Astrocyte of the spinal cord (primary cell): Measurements from ENCODE around the gene TIAL1.

ENCODE experiments used
- DNase-seq: peaks from one replicate; pipeline ENCODE4 v3.0.0; 2011; ENCODE audit warnings: low read depth, low spot score
- H3K4me3 ChIP-seq: 2 replicates; pipeline ENCODE4 v1.5.1; 2011; ENCODE audit warnings: low read depth, mild to moderate bottlenecking, low read length, moderate library complexity
- in situ Hi-C: cut with HindIII; loops from 2 replicates; pipeline ENCODE4 v1.10.0; 2017; ENCODE audit warnings: low sequenced_read_pairs
- TF ChIP-seq, protein P1 (sequence below): IDR thresholded peaks from 2 replicates; pipeline ENCODE4 v1.5.1; 2012; ENCODE audit warnings: low read depth, mild to moderate bottlenecking, low read length, inconsistent platforms

The TIAL1 gene

DNA sequence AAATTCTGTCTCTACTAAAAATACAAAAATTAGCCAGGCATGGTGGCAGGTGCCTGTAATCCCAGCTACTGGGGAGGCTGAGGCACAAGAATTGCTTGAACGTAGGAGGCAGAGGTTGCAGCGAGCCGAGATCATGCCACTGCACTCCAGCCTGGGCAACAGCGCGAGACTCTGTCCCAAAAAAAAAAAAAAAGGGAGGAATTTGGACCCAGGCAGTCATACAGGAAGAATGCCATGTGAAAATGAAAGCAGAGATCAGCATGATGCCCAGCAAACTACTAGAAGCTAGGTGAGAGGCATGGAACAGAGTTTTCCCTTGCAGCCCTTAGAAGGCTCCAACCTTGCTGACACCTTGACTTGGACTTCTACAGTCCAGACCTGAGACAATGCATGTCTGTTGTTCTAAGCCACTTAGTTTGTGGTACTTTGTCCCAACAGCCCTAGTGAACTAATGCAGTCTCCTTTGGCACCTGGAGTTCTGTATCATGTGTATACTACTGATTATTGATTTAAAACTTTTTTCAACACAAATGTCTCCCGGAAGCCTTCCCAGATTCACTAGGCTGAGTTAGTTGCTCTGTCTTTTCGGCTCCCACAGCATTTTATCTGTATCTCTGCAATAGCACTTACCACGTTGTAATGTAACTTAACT lies 44.2 kb upstream of the TIAL1 start:
- in situ Hi-C loops: no loop called here
- DNase-seq: no peak
- TF ChIP-seq, protein P1, sequence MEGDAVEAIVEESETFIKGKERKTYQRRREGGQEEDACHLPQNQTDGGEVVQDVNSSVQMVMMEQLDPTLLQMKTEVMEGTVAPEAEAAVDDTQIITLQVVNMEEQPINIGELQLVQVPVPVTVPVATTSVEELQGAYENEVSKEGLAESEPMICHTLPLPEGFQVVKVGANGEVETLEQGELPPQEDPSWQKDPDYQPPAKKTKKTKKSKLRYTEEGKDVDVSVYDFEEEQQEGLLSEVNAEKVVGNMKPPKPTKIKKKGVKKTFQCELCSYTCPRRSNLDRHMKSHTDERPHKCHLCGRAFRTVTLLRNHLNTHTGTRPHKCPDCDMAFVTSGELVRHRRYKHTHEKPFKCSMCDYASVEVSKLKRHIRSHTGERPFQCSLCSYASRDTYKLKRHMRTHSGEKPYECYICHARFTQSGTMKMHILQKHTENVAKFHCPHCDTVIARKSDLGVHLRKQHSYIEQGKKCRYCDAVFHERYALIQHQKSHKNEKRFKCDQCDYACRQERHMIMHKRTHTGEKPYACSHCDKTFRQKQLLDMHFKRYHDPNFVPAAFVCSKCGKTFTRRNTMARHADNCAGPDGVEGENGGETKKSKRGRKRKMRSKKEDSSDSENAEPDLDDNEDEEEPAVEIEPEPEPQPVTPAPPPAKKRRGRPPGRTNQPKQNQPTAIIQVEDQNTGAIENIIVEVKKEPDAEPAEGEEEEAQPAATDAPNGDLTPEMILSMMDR: no peak
- H3K4me3 ChIP-seq: no peak overlapping the region

DNA sequence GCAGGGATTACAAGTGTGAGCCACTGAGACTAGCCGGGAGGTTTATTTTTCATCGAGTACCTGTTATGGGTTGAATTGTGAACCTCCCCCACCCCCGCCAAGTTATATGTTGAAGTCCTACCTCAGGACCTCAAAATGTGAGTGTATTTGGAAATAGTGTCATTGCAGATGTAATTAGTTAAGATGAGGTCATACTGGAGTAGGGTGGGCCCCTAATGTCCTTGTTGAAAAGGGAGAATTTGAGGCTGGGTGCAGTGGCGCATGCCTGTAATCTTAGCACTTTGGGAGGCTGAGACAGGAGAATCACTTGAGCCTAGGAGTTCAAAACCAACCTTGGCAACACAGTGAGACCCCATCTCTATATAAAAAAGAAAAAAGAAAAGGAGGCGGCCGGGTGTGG lies 43.6 kb upstream of the TIAL1 start:
- in situ Hi-C loops: no loop called here
- TF ChIP-seq, protein P1: no peak
- no peak for DNase-seq
- no peak overlapping the region for H3K4me3 ChIP-seq

- no peak overlapping the region for H3K4me3 ChIP-seq
- in situ Hi-C loops: no loop called here
- TF ChIP-seq, protein P1: no peak
- DNase-seq: no peak
These were observed 42.2 kb upstream of the TIAL1 start for GRCh38 chr10:119638982-119639381.

- in situ Hi-C loops: no loop called here
- DNase-seq: no peak
- TF ChIP-seq, protein P1: no peak
- no peak overlapping the region for H3K4me3 ChIP-seq
These were observed 40.9 kb upstream of the TIAL1 start for GRCh38 chr10:119637631-119638030.

DNA sequence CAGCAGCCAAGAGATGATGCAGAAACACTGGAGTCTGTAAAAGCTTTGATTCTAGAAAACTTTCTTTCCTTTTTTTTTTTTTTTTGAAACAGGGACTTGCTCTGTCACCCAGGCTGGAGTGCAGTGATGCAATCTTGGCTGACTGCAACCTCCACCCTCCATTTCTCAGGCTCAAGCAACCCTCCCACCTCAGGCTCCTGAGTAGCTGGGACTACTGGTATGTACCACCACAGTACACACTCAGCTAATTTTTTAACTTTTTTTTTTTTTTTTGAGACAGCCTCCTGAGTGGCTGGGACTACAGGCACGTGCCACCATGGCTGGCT lies 37.4 kb upstream of the TIAL1 start:
- TF ChIP-seq, protein P1: no peak
- in situ Hi-C loops: no loop called here
- DNase-seq: no peak
- no peak overlapping the region for H3K4me3 ChIP-seq

DNA sequence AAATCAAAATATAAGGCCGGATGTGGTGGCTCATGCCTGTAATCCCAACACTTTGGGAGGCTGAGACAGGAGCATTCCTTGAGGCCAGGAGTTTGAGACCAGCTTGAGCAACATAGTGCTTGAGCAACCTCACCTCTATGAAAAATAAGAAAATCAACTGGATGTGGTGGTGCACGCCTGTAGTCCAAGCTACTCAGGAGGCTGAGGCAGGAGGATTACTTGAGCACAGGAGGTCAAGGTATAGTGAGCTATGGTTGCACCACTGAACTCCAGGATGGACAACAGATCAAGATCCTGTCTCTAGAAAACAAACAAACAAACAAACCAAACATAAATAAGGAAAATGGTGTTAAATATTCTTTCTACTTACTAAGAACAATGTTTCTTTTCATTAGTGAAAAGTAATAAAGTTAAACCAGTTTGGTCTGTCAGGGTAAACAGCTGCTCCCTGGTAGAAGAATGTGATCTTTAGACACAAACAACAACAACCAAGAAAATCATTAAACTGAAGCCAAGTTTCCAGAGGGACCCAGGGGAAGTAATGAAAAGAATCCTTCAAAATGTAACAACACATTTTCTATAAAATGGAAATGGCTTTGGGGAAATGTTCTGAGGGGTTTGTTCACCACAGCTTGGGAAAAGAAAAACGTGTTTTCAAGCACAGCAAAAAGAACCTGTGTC lies 36.9 kb upstream of the TIAL1 start:
- TF ChIP-seq, protein P1: no peak
- DNase-seq: no peak
- in situ Hi-C loops: no loop called here
- no peak overlapping the region for H3K4me3 ChIP-seq
